ENCODE measurements around the gene FES. TPM values are rescaled to one million over a fixed set of nuclear protein-coding genes. Genes with fewer than 3 reads are reported as not detected.

Gene FES
- total and polyA plus RNA-seq, 8 donors: 3.9 to 26.5 (median 9.1) TPM

GRCh38 chr15:90910441-90911301, 26.4 kb downstream of the FES start:
- Histone ChIP-seq H3K4me1 (peaks cover 4 to 16% (median 11%) of the 10 kb centered on the region in 3 donors), H3K27me3 (no peaks in the 10 kb centered on the region), H3K27ac (no peak overlapping the region), H3K4me3 (no peak overlapping the region), H3K36me3 (peaks cover 13 to 77% (median 54%) of the 10 kb centered on the region in 3 donors), H3K9me3 (no peaks in the 10 kb centered on the region)
- FAIRE-seq (no peak), ATAC-seq (no peak), DNase-seq (peak in 1 of 6 donors; percentile 53)
- TF ChIP-seq, protein P1, sequence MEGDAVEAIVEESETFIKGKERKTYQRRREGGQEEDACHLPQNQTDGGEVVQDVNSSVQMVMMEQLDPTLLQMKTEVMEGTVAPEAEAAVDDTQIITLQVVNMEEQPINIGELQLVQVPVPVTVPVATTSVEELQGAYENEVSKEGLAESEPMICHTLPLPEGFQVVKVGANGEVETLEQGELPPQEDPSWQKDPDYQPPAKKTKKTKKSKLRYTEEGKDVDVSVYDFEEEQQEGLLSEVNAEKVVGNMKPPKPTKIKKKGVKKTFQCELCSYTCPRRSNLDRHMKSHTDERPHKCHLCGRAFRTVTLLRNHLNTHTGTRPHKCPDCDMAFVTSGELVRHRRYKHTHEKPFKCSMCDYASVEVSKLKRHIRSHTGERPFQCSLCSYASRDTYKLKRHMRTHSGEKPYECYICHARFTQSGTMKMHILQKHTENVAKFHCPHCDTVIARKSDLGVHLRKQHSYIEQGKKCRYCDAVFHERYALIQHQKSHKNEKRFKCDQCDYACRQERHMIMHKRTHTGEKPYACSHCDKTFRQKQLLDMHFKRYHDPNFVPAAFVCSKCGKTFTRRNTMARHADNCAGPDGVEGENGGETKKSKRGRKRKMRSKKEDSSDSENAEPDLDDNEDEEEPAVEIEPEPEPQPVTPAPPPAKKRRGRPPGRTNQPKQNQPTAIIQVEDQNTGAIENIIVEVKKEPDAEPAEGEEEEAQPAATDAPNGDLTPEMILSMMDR (IDR thresholded peaks at IDR 0.05): no peak
- 94 to 95% methylated on average over 24 of the region's 24 CpGs for WGBS, 2 donors
- intact Hi-C loops (cut with DNase I): no loop called here

GRCh38 chr15:90911302-90911623, 27.0 kb downstream of the FES start:
- Histone ChIP-seq H3K9me3 (no peaks in the 10 kb centered on the region), H3K27ac (no peak overlapping the region), H3K4me1 (peaks cover 0 to 10% (median 8%) of the 10 kb centered on the region in 3 donors), H3K36me3 (peaks cover 13 to 83% (median 54%) of the 10 kb centered on the region in 3 donors), H3K27me3 (no peaks in the 10 kb centered on the region), H3K4me3 (no peak overlapping the region)
- ATAC-seq: no peak
- TF ChIP-seq, protein P1 (IDR thresholded peaks at IDR 0.05): no peak
- no peak for FAIRE-seq
- intact Hi-C loops (cut with DNase I): no loop called here
- peak in 1 of 6 donors; percentile 63 for DNase-seq
- 90 to 92% methylated on average over 19 of the region's 19 CpGs for WGBS, 2 donors

DNA sequence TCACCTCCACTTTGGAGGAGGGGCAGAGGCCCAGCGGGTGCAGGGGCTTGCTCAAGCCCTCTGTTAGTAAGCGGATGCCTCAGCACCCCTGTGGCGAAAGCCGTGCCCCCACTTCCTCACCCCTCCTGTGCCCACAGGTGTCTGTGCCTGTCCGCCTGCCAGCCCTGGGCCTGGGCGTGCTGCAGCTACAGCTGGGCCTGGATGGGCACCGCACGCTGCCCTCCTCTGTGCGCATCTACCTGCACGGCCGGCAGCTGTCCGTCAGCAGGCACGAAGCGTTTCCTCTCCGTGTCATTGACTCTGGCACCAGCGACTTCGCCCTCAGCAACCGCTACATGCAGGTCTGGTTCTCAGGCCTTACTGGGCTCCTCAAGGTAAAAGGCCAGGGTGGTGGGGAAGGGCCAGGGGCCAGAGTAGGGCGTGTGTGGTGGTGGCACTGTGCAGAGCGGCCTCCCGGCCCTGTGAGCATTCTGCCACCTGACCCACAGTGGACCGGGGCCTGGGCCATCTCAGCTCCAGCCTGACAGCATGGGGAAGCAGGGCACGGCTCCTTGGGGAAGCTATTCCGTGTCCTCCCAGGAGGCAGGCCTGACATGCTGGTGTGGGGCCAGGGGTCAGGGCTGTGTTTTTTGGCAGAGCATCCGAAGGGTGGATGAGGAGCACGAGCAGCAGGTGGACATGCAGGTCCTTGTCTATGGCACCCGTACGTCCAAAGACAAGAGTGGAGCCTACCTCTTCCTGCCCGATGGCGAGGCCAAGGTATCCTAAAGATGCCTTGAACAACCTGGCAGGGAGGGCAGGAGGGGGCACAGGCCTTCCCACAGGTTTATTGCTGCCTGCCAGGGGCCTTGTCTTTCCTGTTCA, 27.8 kb downstream of the FES start:
- Histone ChIP-seq H3K36me3 (peaks cover 13 to 83% (median 56%) of the 10 kb centered on the region in 3 donors), H3K9me3 (no peaks in the 10 kb centered on the region), H3K27me3 (no peaks in the 10 kb centered on the region), H3K27ac (no peak overlapping the region), H3K4me3 (no peak overlapping the region), H3K4me1 (peaks cover 0 to 1% (median 0%) of the 10 kb centered on the region in 3 donors)
- TF ChIP-seq, protein P1 (IDR thresholded peaks at IDR 0.05): no peak
- ATAC-seq: no peak
- intact Hi-C loops (cut with DNase I): no loop called here
- peak in 1 of 6 donors; percentile 61 for DNase-seq
- 92 to 94% methylated on average over 30 of the region's 30 CpGs for WGBS, 2 donors
- no peak for FAIRE-seq

DNA sequence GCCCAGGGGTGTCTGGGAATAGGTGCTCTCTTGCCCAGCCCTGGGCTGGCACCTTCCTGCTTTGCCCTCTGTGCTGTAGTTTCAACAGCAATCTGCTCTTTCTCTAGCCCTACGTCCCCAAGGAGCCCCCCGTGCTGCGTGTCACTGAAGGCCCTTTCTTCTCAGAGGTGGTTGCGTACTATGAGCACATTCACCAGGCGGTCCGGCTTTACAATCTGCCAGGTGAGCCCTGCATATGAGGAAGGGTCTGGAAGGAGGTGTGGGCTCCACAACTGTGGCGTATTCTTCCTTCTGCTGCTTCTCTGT, 28.4 kb downstream of the FES start:
- Histone ChIP-seq H3K4me3 (no peak overlapping the region), H3K4me1 (no peaks in the 10 kb centered on the region), H3K9me3 (no peaks in the 10 kb centered on the region), H3K27ac (no peak overlapping the region), H3K27me3 (no peaks in the 10 kb centered on the region), H3K36me3 (peaks cover 13 to 87% (median 52%) of the 10 kb centered on the region in 3 donors)
- intact Hi-C loops (cut with DNase I): no loop called here
- ATAC-seq (no peak), FAIRE-seq (no peak), DNase-seq (no peak)
- TF ChIP-seq, protein P1 (IDR thresholded peaks at IDR 0.05): no peak
- 92 to 96% methylated on average over 7 of the region's 7 CpGs for WGBS, 2 donors
